Measurements from ENCODE around the gene MIDN.

DNA sequence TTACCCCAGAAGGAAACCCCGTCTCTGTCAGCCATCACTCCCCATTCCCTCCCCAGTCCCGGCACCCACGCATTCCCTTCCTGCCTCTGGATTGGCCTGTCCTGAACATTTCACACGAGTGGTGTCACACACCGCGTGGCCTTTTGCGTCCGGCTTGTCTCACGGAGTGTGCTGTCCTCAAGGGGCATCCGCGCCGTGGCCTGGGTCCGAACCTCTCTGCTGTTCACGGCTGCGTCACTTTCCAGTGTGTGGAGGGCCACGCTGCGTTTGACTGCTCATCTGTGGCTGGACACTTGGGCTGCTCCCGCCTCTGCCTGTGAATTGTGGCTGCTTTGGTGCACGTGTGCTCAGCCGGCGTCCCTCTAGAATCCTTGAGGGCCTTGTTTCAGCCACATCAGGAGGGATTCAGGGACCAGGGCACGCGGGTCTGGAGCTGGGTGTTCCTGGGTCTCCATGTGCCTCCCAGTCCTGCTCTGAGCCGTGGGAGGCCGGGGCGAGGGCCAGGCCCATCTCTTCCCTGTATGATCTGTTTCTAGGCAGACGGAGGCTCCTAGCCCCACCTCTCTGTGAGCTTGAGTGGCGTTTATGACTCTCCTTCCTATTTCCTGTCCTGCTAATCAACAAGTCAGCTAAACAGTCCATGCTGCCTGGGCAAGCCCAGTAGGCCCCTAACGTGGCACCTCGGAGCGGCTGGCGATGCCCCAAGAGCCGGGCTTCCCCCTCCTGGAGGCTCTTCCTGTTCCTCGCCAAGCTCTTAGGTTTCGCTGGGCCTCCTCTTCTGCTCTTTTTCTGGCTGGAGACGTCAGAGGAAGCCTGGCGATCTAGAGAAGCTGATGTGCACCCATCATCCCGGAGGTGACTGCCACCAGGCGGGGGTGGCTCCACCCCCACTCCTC is 34.7 kb upstream of the MIDN start:
- TF ChIP-seq GATA2 (IDR thresholded peaks at IDR 0.05; ENCODE audit: low read depth, low read length) (no peak), GATA3 (IDR thresholded peaks at IDR 0.05; ENCODE audit: low read depth, low read length) (no peak)

All from SH-SY5Y (cell line).